SKM-1 treated with dmso at 0.1 percent for 144 hours (cell line): ENCODE results near the gene GPR89B.
"Not testable (repeated sequence)": the region's sequence is repeated elsewhere in the genome, so short reads cannot be mapped to it uniquely, and the experiment has no call there.

Experiments
- DNase-seq: peaks from one replicate; lab custom pipeline; 2025; ENCODE audit not compliant: unreplicated experiment; lab: John Stamatoyannopoulos, UW

Gene GPR89B

DNA sequence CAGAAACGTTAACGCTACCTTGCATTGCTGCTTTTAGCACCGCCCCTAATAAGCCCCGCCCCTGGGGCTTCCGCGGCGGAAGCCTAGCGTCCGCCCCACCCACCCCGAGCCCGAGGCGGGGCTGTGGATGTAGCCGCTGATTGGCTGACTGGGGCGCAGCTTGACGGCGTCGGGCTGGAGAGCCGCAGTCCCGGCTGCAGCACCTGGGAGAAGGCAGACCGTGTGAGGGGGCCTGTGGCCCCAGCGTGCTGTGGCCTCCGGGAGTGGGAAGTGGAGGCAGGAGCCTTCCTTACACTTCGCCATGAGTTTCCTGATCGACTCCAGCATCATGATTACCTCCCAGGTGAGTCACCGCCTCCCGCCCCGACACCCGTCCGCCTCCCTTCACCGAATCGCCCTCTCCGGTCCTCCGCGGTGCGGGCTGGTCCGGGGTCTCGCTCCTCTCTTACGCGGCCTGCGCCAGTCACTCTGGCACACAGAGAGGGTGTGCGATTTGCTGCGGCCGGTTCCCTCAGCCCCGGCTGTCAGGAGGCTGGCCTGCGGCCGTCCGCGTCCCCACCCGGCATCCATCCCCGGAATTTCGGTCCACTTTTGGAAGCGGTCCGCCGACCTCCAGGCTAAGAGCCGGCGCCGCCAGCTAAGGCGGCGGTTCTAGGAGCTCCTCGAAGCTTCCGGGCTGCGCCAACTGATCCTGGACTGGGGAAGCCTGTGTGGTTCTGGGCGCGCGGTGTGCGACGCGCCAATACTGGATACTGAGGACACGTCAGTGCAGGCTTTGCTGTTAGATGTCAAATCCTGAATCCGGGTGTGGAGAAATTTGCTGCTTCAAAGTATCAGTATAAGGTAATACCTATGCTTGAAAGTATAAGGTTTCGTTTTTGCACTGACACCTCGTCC lies at the start of gene GPR89B:
Gene GPR89B, plus strand, starts transcription at position 185 of the 897 bp plus-strand sequence. Its CDS starts 117 bp downstream, at position 302.
- peak; percentile 89 for DNase-seq

DNA sequence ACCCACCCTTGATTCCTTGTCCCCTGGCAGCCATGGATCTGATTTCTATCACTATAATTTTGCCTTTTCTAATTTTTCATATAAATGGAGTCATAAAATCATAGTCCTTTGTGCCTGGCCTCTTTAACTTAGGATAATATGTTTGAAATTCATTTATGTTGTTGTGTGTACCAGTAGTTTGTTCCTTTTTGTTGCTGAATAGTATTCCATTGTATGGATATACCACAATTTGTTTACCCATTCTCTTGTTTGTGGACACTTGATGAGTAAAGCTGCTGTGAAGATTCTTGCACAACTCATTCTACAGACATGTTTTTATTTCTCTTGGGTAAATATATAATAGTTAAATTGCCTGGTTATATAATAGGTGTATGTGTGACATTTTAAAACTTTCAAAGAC lies 48.3 kb upstream of the GPR89B start:
- DNase-seq: no peak

DNA sequence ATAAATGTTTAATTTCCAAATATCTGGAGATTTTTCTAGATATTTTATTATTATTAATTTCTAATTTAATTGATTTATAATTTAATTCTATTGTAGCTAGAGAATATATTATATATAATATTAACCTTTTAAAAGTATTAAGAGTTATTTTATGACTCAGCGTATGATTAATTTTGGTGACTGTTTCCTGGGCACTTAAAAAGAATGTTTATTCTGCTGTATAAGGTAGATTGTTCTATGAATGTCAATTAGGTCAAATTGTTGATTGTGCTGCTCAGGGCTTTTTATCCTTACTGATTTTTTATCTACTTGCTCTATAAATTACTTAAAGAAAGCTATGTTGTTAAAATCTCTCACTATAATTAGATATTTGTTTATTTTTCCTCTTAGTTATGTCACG lies 45.7 kb upstream of the GPR89B start:
- DNase-seq: no peak

DNA sequence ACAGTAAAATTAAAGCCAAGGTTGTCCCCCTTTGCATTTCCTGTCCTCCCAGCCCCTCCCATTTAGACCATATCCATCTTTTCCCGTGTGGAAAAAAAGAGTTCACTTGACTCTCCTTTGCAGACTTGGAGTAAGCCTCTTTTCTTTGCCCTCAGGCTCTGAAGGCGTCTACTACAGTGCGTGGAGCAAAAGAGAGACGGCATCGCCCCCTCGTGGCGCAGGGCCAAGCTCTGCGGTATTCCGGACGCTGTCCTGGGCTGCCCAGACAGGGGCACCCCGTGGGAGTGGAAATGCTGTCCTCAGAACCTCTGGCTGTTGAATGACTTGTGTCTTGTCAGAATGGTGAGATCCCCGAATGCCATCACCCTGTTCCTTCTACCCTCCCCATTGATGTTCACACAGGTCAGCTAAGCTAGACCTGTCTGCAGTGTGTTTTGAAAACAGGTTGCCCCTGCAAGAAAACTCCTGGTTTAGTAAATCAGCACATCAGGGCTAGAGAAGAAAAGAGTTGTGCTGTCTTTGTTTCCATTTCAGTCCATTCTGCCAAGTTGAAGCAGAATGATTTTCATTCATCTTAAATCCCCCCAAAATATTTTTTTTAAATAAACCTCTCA lies 37.9 kb upstream of the GPR89B start:
- peak; percentile 37 for DNase-seq

- DNase-seq: no peak
These were observed 37.1 kb upstream of the GPR89B start for GRCh38 chr1:147891088-147891487.

- DNase-seq: no peak
These were observed 36.0 kb upstream of the GPR89B start for GRCh38 chr1:147892216-147892615.

GRCh38 chr1:147892731-147893214 lies 35.4 kb upstream of the GPR89B start:
- DNase-seq: peak; percentile 41

GRCh38 chr1:147895123-147895522 lies 33.1 kb upstream of the GPR89B start:
- no peak for DNase-seq

- no peak for DNase-seq
These were observed 31.0 kb upstream of the GPR89B start for GRCh38 chr1:147897029-147897752.

DNA sequence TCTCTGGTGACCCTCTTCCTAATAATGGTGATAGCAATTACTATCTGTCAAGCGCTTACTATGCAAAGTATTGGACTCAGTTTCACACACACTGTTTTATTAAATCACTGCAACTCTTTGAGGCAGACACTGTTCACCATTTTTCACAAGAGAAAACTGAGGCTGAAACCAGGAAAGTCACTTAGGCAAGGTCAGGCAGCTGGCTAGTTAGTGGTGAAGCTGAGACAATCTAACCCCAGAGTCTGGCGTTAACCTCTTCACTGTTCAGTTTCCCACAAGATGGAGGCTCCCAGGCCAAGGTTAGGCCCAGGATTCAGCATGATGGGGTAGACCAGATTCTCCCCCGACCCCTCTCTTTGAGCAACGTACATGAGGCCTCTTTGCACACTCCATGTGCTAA lies 30.4 kb upstream of the GPR89B start:
- no peak for DNase-seq

- DNase-seq: no peak
These were observed 25.9 kb upstream of the GPR89B start, which contains the start of gene GJA8 for GRCh38 chr1:147902253-147902845. Gene GJA8, plus strand, starts transcription at chr1:147902795. Its CDS starts 5,161 bp downstream, at chr1:147907956.

DNA sequence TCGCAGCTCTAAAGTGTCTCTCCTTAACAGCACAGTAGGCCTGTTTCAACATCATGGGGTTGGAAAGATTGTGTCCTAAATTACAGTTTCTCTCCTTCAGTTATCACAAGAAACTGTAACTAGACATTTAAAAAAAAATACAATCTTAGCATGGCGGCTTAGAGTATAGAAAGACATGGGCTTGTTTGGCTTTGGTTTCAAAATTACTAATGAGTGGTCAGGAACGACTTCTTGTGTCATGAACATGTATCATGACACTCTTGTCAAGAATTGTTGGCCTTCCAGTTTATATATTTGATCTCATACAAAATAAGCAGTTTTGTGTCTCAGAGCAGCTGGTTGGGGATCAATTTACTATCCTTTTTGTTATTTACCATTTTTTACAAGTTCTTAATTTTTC lies 23.5 kb upstream of the GPR89B start:
- no peak for DNase-seq

DNA sequence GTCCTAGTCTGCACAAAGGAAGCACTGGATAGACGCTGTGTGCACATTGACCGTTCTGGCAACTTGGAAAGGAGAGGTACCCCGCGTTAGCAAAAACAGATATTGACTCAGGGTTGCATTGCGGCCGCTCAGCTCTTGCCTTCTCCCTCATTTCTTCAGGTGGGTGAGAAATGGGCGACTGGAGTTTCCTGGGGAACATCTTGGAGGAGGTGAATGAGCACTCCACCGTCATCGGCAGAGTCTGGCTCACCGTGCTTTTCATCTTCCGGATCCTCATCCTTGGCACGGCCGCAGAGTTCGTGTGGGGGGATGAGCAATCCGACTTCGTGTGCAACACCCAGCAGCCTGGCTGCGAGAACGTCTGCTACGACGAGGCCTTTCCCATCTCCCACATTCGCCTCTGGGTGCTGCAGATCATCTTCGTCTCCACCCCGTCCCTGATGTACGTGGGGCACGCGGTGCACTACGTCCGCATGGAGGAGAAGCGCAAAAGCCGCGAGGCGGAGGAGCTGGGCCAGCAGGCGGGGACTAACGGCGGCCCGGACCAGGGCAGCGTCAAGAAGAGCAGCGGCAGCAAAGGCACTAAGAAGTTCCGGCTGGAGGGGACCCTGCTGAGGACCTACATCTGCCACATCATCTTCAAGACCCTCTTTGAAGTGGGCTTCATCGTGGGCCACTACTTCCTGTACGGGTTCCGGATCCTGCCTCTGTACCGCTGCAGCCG lies 20.3 kb upstream of the GPR89B start:
- DNase-seq: no peak

DNA sequence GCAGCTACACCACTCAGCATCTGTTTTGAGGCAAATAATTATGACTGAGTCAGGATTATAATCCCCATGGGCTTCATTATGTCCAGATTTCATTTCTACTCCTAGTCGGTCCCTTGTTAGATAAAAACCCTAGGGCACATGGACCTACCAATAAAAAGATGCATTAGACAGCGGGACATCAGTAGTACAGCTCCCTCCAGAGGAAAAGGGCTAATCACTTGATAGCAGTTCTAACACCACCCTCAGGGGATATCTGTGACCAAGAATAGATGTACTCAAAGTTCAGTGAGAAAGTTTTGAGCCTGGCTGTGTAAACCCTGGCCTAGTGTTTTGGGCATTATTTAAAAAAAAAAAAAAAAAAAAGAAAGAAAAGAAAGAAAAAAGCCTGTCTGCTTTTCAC lies 15.7 kb upstream of the GPR89B start:
- DNase-seq: no peak

DNA sequence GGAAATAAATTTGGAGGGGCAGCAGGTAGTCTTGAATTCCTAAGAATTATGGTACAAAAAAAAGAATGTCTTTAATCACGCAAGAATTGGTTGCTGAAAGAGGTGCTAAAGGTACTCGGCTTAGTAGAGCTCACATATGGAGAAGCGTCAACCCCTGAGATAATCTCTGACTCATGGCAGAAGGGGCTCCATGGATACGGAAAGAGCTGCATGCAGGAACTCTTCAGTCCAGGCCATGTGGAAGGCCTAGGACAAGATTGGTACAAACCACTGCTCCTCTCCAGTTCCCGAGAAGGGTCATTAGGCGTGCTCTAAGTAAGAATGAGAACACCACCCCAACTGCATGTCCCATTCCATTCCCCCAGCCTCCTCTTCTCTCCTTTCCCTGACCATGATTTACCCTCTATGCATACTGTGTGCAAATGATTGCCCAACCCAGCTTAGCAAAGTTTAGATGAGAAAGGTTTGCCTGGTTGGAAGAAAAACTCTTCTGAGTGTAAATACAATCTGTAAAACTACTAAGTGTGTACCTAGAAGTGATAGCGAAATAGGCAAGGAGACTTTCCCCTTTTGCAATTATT lies 14.8 kb upstream of the GPR89B start:
- no peak for DNase-seq

DNA sequence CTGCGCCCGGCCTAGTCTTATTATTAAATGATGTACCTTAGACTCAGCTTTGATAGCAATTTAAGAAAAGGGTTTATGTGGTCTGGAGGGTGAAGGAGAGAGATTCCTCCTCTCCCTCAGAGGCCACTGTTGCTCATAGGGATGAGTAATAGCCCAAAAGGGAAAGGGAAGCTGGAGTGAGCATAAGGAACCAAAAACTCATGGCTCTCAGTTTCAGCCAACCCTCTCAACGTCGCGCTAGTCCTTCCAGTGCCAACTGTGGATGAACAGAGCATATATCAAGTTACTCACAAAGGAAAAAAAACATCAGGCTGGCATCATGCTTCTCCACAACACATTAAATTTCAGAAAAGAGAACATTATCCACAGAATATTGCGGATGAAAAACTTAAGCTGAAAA lies 8.3 kb upstream of the GPR89B start:
- DNase-seq: no peak

GRCh38 chr1:147924813-147925212 lies 3.4 kb upstream of the GPR89B start:
- DNase-seq: no peak

GRCh38 chr1:147927215-147927614 lies 1.0 kb upstream of the GPR89B start:
- DNase-seq: not testable (repeated sequence)

DNA sequence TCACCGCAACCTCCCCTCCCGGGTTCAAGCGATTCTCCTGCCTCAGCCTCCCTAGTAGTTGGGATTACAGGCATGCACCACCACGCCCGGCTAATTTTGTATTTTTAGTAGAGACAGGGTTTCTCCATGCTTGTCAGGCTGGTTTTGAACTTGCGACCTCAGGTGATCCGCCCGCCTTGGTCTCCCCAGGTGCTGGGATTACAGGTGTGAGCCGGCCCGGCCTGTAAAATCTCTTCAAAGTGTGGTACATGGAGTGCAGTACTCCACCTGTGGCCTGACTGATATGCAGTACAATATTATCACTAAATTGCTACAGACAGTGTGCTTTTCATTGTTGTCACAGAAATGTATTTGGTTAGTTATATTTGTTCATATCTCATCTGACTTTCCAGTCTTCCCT lies 531 bp upstream of the GPR89B start:
- DNase-seq: not testable (repeated sequence)

DNA sequence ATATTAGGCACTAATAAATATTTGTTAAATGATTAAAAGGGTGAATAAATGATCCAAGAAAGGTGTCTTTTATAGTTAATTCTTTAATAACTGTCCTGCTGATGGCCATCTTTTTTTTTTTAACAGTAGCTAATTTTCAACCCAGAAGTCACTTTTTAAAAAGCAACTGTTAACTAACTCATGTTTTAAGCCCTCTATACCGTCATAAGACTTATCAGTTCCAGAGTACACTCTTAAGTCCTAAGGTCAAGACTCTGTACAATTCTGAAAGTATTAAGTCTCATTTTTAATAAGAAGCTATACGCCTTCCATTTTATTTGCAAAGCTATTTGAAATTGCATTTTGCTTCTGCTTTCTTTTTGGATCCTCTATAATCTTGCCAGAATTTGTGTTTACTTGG lies 2.9 kb downstream of the GPR89B start:
- DNase-seq: not testable (repeated sequence)
